IMR-90 (cell line): Measurements from ENCODE around the gene FAF2. TPM values are rescaled to one million over a fixed set of nuclear protein-coding genes. Genes with fewer than 3 reads are reported as not detected.

Source experiments
- ATAC-seq: fragments of 200-7000 bp; cut with Tn5 transposase; 2 replicates; pipeline ENCODE4 v1.9.1; 2020; ENCODE audit warnings: low read depth, mild to moderate bottlenecking, moderate library complexity
- BruUV-seq: library from RNA; stranded (reverse); fragments of 400-500 nt; replicated peaks from 2 replicates; lab custom pipeline; 2021; lab: Mats Ljungman, UMichigan
- CTCF ChIA-PET: fragments of 300-600 bp; formaldehyde crosslinking; extraction: SDS; loops from one replicate; lab custom pipeline; 2021; ENCODE audit warnings: antibody characterized with exemption; lab: Yijun Ruan, JAX
- POLR2A ChIA-PET: fragments of 300-600 bp; sonication (Branson Sonifier 250); formaldehyde crosslinking; loops from one replicate; lab custom pipeline; 2022; ENCODE audit warnings: antibody characterized with exemption; ENCODE audit not compliant: unreplicated experiment; lab: Charles Lee
- DNase-seq: peaks from one replicate; pipeline ENCODE4 v3.0.0; 2013
- H2AFZ ChIP-seq: replicated peaks from 2 replicates; pipeline ENCODE3; 2013; ENCODE audit warnings: low read length, mild to moderate bottlenecking; ENCODE audit not compliant: poor library complexity
- H2AK5ac ChIP-seq: 2 replicates; pipeline ENCODE4 v1.6.1; 2013; ENCODE audit warnings: low read depth, low read length, inconsistent platforms
- H2AK9ac ChIP-seq: replicated peaks from 2 replicates; pipeline ENCODE3; 2013; ENCODE audit warnings: mild to moderate bottlenecking, low read depth, low read length, moderate library complexity; ENCODE audit not compliant: poor library complexity
- H2BK120ac ChIP-seq: 2 replicates; pipeline ENCODE4 v1.6.1; 2013; ENCODE audit warnings: low read depth, low read length, inconsistent platforms
- H2BK15ac ChIP-seq: 3 replicates; pipeline ENCODE4 v1.6.1; 2013; ENCODE audit warnings: low read depth, low read length, inconsistent platforms
- H2BK20ac ChIP-seq: 2 replicates; pipeline ENCODE4 v1.6.1; 2013; ENCODE audit warnings: low read depth, mild to moderate bottlenecking, inconsistent platforms, low read length, moderate library complexity
- H2BK5ac ChIP-seq: 2 replicates; pipeline ENCODE4 v1.6.1; 2013; ENCODE audit warnings: mild to moderate bottlenecking, low read depth, low read length, inconsistent platforms; ENCODE audit not compliant: poor library complexity, severe bottlenecking
- H3K14ac ChIP-seq: replicated peaks from 2 replicates; pipeline ENCODE4 v1.6.1; 2013; ENCODE audit warnings: low read depth, low read length, inconsistent platforms
- H3K18ac ChIP-seq: 2 replicates; pipeline ENCODE4 v1.6.1; 2013; ENCODE audit warnings: low read depth, low read length, control low read depth
- H3K23ac ChIP-seq: 2 replicates; pipeline ENCODE4 v1.6.1; 2013; ENCODE audit warnings: low read depth, low read length, inconsistent platforms
- H3K27ac ChIP-seq: 2 replicates; pipeline ENCODE4 v1.5.1; 2013; ENCODE audit warnings: mild to moderate bottlenecking, control low read depth, low read length; ENCODE audit not compliant: insufficient read depth
- H3K27me3 ChIP-seq: 2 replicates; pipeline ENCODE4 v1.6.1; 2013; ENCODE audit warnings: low read length; ENCODE audit not compliant: control insufficient read depth, insufficient read depth
- H3K36me3 ChIP-seq: 2 replicates; pipeline ENCODE4 v1.6.1; 2013; ENCODE audit warnings: low read length, mixed read lengths; ENCODE audit not compliant: control insufficient read depth, insufficient read depth
- H3K4ac ChIP-seq: 2 replicates; pipeline ENCODE4 v1.6.1; 2013; ENCODE audit warnings: low read depth, low read length, inconsistent platforms
- H3K4me1 ChIP-seq: 2 replicates; pipeline ENCODE4 v1.6.1; 2013; ENCODE audit warnings: low read length, mixed read lengths; ENCODE audit not compliant: control insufficient read depth, insufficient read depth
- H3K4me2 ChIP-seq: 2 replicates; pipeline ENCODE4 v1.6.1; 2013; ENCODE audit warnings: low read depth, mild to moderate bottlenecking, control low read depth, low read length, moderate library complexity
- H3K4me3 ChIP-seq: 2 replicates; pipeline ENCODE4 v1.5.1; 2013; ENCODE audit warnings: low read depth, mild to moderate bottlenecking, control low read depth, low read length, moderate library complexity; ENCODE audit not compliant: insufficient read depth
- H3K56ac ChIP-seq: 2 replicates; pipeline ENCODE4 v1.6.1; 2013; ENCODE audit warnings: low read length, inconsistent platforms; ENCODE audit not compliant: insufficient read depth; ENCODE audit errors: extremely low read depth
- H3K79me1 ChIP-seq, 2 experiments: 2 replicates each; pipeline ENCODE4 v1.6.1; 2013; ENCODE audit warnings: low read length in 2 of 2, inconsistent platforms in 1 of 2, low read depth in 1 of 2
- H3K9ac ChIP-seq: 2 replicates; pipeline ENCODE4 v1.6.1; 2013; ENCODE audit warnings: low read depth, low read length, control low read depth
- H3K9me1 ChIP-seq: 2 replicates; pipeline ENCODE4 v1.6.1; 2013; ENCODE audit warnings: low read length, inconsistent platforms; ENCODE audit not compliant: insufficient read depth
- H3K9me3 ChIP-seq: 2 replicates; pipeline ENCODE4 v1.6.1; 2013; ENCODE audit warnings: low read length; ENCODE audit not compliant: control insufficient read depth, insufficient read depth
- H4K20me1 ChIP-seq: 2 replicates; pipeline ENCODE4 v1.6.1; 2013; ENCODE audit warnings: low read length, inconsistent platforms; ENCODE audit not compliant: insufficient read depth
- H4K5ac ChIP-seq: 2 replicates; pipeline ENCODE4 v1.6.1; 2013; ENCODE audit warnings: mild to moderate bottlenecking, low read depth, low read length, control low read depth
- H4K8ac ChIP-seq, 2 experiments: 2 replicates each; pipeline ENCODE4 v1.6.1; 2013; ENCODE audit warnings: low read depth in 2 of 2, low read length in 2 of 2, control low read depth in 1 of 2, inconsistent platforms in 1 of 2
- H4K91ac ChIP-seq: 2 replicates; pipeline ENCODE4 v1.6.1; 2013; ENCODE audit warnings: low read depth, low read length, inconsistent platforms; ENCODE audit not compliant: insufficient read depth
- BHLHE40 ChIP-seq: fragments of 150-350 bp; IDR thresholded peaks from 2 replicates; pipeline ENCODE4 v1.6.1; 2016; ENCODE audit warnings: mild to moderate bottlenecking, low read depth, low read length
- CEBPB ChIP-seq: IDR thresholded peaks from 2 replicates; pipeline ENCODE4 v1.6.1; 2012; ENCODE audit warnings: low read depth, low read length, improper control_type of control experiment
- CHD1 ChIP-seq: IDR thresholded peaks from 2 replicates; pipeline ENCODE4 v1.6.1; 2012; ENCODE audit warnings: low read depth, low read length, improper control_type of control experiment
- CTCF ChIP-seq: conservative IDR thresholded peaks from 2 replicates; pipeline ENCODE4 v1.5.1; 2012; ENCODE audit warnings: mild to moderate bottlenecking, low read depth, low read length, improper control_type of control experiment
- ELK1 ChIP-seq: fragments of 150-350 bp; IDR thresholded peaks from 2 replicates; pipeline ENCODE4 v1.6.1; 2016; ENCODE audit warnings: low read depth, mild to moderate bottlenecking, low read length, moderate library complexity, borderline replicate concordance
- FOS ChIP-seq: fragments of 150-350 bp; IDR thresholded peaks from 2 replicates; pipeline ENCODE4 v1.6.1; 2016; ENCODE audit warnings: low read depth, low read length
- MAFK ChIP-seq: IDR thresholded peaks from 2 replicates; pipeline ENCODE4 v1.6.1; 2012; ENCODE audit warnings: low read depth, low read length, improper control_type of control experiment
- MAZ ChIP-seq: IDR thresholded peaks from 2 replicates; pipeline ENCODE4 v1.6.1; 2012; ENCODE audit warnings: low read depth, mild to moderate bottlenecking, low read length, improper control_type of control experiment, moderate library complexity, borderline replicate concordance
- MXI1 ChIP-seq: IDR thresholded peaks from 2 replicates; pipeline ENCODE4 v1.6.1; 2012; ENCODE audit warnings: low read depth, mild to moderate bottlenecking, low read length, moderate library complexity, borderline replicate concordance
- NFE2L2 ChIP-seq: fragments of 150-350 bp; IDR thresholded peaks from 2 replicates; pipeline ENCODE4 v1.6.1; 2016; ENCODE audit warnings: low read depth, mild to moderate bottlenecking, low read length
- POLR2A ChIP-seq: IDR thresholded peaks from 2 replicates; pipeline ENCODE4 v1.6.1; 2012; ENCODE audit warnings: mild to moderate bottlenecking, low read depth, low read length
- RAD21 ChIP-seq: IDR thresholded peaks from 2 replicates; pipeline ENCODE4 v1.6.1; 2012; ENCODE audit warnings: low read length, improper control_type of control experiment
- RCOR1 ChIP-seq: IDR thresholded peaks from 2 replicates; pipeline ENCODE4 v1.6.1; 2012; ENCODE audit warnings: mild to moderate bottlenecking, low read length, improper control_type of control experiment; ENCODE audit not compliant: insufficient replicate concordance
- RFX5 ChIP-seq: IDR thresholded peaks from 2 replicates; pipeline ENCODE4 v1.8.0; 2012; ENCODE audit warnings: low read depth, mild to moderate bottlenecking, low read length, moderate library complexity
- SMC3 ChIP-seq: fragments of 150-350 bp; IDR thresholded peaks from 2 replicates; pipeline ENCODE4 v1.6.1; 2016; ENCODE audit warnings: low read depth, mild to moderate bottlenecking, antibody characterized with exemption, low read length, moderate library complexity
- USF2 ChIP-seq: fragments of 150-350 bp; IDR thresholded peaks from 2 replicates; pipeline ENCODE4 v1.6.1; 2017; ENCODE audit warnings: mild to moderate bottlenecking, antibody characterized with exemption, low read length, low read depth
- WGBS, 2 experiments: methylation state at CpG; one replicate each; pipeline versions ENCODE4 v1.1.5 to v1.1.7; 2013; ENCODE audit warnings: missing lambda C conversion rate in 2 of 2; ENCODE audit not compliant: insufficient read length in 1 of 2; ENCODE audit errors: extremely low coverage in 2 of 2; 5-methylcytosine and 5-hydroxymethylcytosine counted together
- dilution Hi-C: fragments of 300-500 bp; cut with HindIII; formaldehyde crosslinking; loops from one replicate; pipeline ENCODE4 v1.14.3; 2018; ENCODE audit warnings: low sequenced_read_pairs; ENCODE audit not compliant: unreplicated experiment
- in situ Hi-C: fragments of 300-500 bp; cut with MboI; formaldehyde crosslinking; loops from 3 replicates; pipeline ENCODE4 v1.14.3; 2019; ENCODE audit warnings: low sequenced_read_pairs, inconsistent platforms, mixed read lengths
- intact Hi-C: fragments of 100-400 bp; cut with micrococcal nuclease; formaldehyde crosslinking; loops from 2 replicates; pipeline ENCODE4 v1.10.0; 2022
- polyA plus RNA-seq, 3 experiments: library from polyadenylated mRNA; depleted of rRNA; stranded (reverse); fragments of >200 nt; gene quantifications; 2 replicates each; pipeline ENCODE4 v1.2.3, GENCODE V29; 2012; ENCODE audit warnings: low replicate concordance in 1 of 3
- total RNA-seq: library from RNA; depleted of rRNA; stranded (reverse); fragments of >200 nt; gene quantifications from 2 replicates; pipeline ENCODE4 v1.2.3, GENCODE V29; 2012

FAF2 gene
- total and polyA plus RNA-seq, 2 of the 4 experiments (the other 2 are of a cell fraction): 32.9 to 47.0 TPM

- Histone ChIP-seq H3K27me3 (peaks cover 2% of the 10 kb centered on the region; the same call in 1 of the 2 replicates), H3K18ac (no peak overlapping the region), H3K9ac (no peak overlapping the region), H3K56ac (no peak overlapping the region), H3K79me1 (no peaks in the 10 kb centered on the region), H3K36me3 (no peaks in the 10 kb centered on the region), H3K9me3 (0 out of 2 replicates have a peak, but pooled peaks cover 2% of the 10 kb centered on the region), H2AK9ac (no peak overlapping the region), H3K4me3 (no peak overlapping the region), H4K8ac (no peak overlapping the region), H3K23ac (no peak overlapping the region), H4K5ac (no peak overlapping the region), H2BK20ac (no peak overlapping the region), H2AFZ (no peak overlapping the region), H4K91ac (no peak overlapping the region), H2BK120ac (no peak overlapping the region), H4K20me1 (no peaks in the 10 kb centered on the region), H2BK5ac (no peak overlapping the region), H3K27ac (no peak overlapping the region), H2AK5ac (no peak overlapping the region), H3K4me2 (no peak overlapping the region), H3K4ac (no peak overlapping the region), H2BK15ac (no peak overlapping the region), H3K9me1 (no peaks in the 10 kb centered on the region), H3K4me1 (no peaks in the 10 kb centered on the region), H3K14ac (no peak overlapping the region)
- DNase-seq: no peak
- no peak for ATAC-seq
- ChIA-PET POLR2A (no interaction called here), CTCF (no interaction called here)
- in situ Hi-C loops: no loop called here
- no CpG with 5 or more reads among the region's 1 CpG for whole genome bisulfite sequencing, 2 experiments
- intact Hi-C loops: no loop called here
- BruUV-seq: no TSS peak
- no peak for TF ChIP-seq MAFK
- TF ChIP-seq RAD21: no peak
- no peak for TF ChIP-seq ELK1
- TF ChIP-seq POLR2A: no peak
- TF ChIP-seq MXI1: no peak
- no peak for TF ChIP-seq RFX5
- TF ChIP-seq NFE2L2: no peak
- TF ChIP-seq BHLHE40: no peak
- no peak for TF ChIP-seq MAZ
- no peak for TF ChIP-seq CTCF
- TF ChIP-seq RCOR1: no peak
- no peak for TF ChIP-seq CEBPB
- no peak for TF ChIP-seq CHD1
- no peak for TF ChIP-seq SMC3
- TF ChIP-seq FOS: no peak
- no peak for TF ChIP-seq USF2
- dilution Hi-C loops: no loop called here
These were observed 21.3 kb upstream of the FAF2 start for GRCh38 chr5:176426876-176427275.
